Measurements from ENCODE around the gene ATG4C.
A peak's percentile ranks its signal among the peaks of the same experiment; 100 is the strongest.
"Not testable (repeated sequence)": the region's sequence is repeated elsewhere in the genome, so short reads cannot be mapped to it uniquely, and the experiment has no call there.

Gene ATG4C

DNA sequence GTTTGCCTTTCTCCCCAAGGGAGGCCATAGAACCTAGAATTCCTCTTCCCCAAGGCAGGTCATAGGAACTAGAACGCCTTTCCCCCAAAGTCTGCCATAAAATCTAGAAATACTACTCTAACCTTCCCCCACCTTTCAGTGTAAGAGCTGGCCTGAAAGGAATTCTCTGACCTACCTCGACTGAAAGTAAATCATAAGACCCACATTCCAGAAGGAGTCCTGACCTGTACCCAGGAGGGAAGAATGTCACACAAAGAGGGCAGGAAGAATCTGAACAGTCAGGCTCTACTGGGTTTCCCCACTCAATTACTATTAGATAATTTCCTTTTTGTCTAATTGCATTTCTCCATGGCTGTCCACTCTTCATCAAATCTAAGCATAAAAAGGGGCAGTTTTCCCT is 5.7 kb upstream of the ATG4C start:
- no peak for DNase-seq

GRCh38 chr1:62781841-62782543 is 1.9 kb upstream of the ATG4C start:
- DNase-seq = peak; percentile 50 to 62

GRCh38 chr1:62782544-62783212 is 1.3 kb upstream of the ATG4C start:
- DNase-seq = not testable (repeated sequence)

GRCh38 chr1:62784509-62785365 is 805 bp downstream of the ATG4C start:
- peak in 1 of 2 donors; percentile 43 for DNase-seq

- no peak for DNase-seq
Measured at GRCh38 chr1:62790716-62791115, 6.8 kb downstream of the ATG4C start.

DNA sequence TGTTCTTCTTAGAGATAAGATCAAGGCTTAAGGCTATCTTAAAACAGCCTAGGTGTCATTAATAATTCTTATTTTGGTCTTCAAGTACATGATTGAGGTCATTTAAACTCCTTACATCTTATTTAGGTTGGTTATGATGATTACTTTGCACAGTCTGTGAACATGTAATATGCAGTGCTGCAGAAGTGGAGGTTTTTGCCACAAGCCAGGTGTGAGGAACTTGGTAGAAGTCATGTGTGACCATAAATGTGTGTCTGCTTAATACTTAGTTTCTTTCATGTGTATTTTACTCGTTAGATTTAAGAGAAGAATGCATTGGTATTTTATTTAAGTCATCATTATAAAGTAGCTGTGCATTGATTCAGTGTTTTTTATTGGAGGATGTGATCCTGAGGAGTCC is 10.1 kb downstream of the ATG4C start:
- DNase-seq = no peak

DNA sequence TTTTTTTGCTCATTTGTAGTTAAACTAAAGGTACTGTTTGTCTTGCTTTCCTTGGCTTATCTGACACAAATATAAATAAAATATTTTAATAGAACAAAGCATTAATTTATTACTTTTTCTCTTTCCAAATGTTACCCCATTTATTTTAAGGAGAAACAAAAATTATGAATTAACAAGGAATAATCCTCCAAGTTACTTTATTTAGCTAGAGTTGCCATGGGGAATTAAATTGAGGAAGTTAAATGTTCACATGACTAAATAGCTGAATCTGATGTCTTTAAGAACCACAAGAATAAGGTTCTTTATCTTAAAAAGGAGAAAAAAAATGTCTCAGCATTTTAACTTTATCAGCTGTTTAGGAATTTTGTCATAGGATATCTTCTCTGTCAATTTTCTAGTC is 12.3 kb downstream of the ATG4C start:
- DNase-seq = peak; percentile 51 to 59

DNA sequence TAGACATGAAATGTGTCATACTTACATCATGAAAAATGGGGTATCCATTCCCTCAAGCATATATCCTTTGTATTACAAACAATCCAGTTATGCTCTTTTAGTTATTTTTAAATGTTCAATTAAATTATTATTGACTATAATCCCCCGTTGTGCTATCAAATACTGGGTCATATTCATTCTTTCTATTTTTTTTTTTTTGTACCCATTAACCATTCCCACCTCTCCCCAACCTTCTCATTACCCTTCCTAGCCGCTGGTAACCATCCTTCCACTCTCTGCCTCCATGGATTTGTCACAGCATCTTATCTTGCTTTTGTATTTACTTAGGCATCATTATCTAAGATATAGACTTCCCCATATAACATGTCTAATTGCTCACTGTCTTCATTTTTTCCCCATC is 15.8 kb downstream of the ATG4C start:
- no peak for DNase-seq

- peak; percentile 56 to 57 for DNase-seq
Measured at GRCh38 chr1:62800281-62800680, 16.3 kb downstream of the ATG4C start.

GRCh38 chr1:62800825-62801306 is 16.9 kb downstream of the ATG4C start:
- DNase-seq = peak; percentile 72 to 74

GRCh38 chr1:62809788-62810187 is 25.9 kb downstream of the ATG4C start:
- no peak for DNase-seq

DNA sequence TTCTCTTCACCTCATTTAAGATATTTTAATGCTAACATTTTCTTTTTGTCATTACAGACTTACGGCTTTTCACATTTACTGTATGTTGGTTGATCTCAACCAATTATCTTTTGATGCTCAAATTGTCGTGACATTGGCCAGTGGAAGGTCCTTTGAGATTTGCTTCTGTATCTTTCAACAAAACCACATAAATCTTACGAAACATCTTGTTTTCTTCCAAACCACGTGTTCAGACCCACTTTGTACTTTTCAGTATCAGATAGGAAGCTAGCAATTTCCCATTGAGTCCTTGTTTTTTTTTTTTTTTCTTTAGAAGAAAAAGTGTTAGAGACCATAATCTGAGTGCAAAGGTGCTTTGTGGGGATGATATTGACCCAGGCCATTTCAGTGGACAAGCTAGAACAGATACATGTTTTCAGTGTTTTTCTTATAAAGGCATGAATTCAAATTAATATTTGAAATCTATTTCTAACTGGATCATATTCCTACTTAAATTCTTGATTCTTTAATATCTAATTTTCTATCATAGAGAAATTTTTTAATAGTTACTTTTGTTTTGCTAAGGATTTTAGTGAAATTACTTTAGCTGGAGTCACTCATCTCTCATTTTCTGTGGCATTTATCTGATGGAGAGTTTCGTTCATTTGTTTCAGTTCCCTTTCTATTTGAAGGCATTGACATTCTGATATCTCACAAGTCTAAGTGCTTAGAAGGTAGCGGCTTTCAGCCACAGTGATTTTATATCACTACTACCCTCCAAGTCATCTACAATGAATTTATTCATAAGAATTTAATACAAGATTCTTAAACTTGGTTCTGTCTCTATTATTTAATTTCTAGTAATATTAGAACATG is 26.7 kb downstream of the ATG4C start:
- DNase-seq = peak in 1 of 2 donors; percentile 13

DNA sequence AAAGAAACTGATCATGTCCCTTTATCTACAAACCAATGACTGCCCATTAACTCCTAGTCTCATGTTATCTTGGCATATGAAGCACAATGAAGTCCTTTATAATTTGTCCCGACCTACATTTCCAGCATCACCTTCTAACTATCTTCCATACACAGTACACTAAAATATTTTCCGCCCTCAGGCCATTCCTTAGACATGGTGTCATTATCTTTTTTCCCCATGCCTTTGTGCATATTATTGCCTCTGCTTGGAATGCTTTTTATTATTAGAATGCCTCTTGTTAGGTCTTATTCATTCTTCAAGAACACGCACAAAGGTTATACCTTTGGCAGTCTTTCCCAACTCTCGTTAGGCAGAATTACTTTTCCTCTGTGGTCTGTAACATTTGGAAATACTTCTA is 39.6 kb downstream of the ATG4C start:
- DNase-seq = no peak

GRCh38 chr1:62826901-62827300 is 43.0 kb downstream of the ATG4C start:
- DNase-seq = no peak

DNA sequence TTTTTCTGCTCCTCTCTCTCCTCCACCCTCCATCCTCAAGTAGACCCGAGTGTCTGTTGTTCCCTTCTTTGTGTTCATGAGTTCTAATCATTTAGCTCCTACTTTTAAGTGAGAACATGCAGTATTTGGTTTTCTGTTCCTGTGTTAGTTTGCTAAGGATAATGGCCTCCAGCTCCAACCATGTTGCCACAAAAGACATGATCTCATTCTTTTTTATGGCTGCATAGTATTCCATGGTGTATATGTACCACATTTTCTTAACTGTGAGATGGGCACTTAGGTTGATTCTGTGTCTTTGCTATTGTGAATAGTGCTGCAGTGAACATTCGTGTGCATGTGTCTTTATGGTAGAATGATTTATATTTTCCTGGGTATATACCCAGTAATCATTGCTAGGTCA is 43.9 kb downstream of the ATG4C start:
- not testable (repeated sequence) for DNase-seq

DNA sequence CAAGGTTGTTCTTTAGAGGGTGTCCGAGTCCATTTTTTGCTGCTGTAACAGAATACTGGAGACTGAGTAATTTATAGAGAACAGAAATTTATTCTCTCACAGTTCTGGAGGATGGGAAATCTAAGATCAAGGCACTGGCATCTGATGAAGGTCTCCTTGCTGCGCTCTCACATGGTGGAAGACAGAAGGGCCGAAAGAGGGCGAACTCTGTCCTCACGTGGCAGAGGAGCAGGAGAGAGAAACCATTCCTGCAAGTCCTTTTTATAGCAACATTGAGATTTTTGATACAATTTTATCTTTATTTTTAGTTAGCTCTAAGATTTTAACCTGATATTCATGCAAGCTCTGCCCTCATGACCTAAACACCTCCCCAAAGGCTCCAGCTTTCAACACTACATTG is 48.3 kb downstream of the ATG4C start:
- DNase-seq = no peak

DNA sequence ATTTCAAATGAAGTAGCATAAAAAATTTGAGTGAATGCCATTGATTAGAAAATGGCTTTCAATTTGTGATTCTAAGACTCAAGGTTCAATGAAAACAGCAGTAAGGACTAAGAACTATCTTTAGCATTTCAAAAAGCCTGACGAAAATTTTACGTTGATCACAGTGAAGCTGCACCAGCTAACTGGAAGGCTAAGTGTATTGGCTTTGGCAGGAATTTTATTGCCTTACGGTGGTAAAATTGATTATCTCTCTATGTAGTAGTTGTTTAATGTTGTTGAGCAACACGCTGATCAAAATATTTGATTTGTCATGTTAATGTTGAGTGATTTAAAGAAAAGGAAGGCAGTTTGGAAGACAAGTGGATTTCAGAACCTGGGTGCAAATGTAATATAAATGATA is 49.6 kb downstream of the ATG4C start:
- DNase-seq = no peak

DNA sequence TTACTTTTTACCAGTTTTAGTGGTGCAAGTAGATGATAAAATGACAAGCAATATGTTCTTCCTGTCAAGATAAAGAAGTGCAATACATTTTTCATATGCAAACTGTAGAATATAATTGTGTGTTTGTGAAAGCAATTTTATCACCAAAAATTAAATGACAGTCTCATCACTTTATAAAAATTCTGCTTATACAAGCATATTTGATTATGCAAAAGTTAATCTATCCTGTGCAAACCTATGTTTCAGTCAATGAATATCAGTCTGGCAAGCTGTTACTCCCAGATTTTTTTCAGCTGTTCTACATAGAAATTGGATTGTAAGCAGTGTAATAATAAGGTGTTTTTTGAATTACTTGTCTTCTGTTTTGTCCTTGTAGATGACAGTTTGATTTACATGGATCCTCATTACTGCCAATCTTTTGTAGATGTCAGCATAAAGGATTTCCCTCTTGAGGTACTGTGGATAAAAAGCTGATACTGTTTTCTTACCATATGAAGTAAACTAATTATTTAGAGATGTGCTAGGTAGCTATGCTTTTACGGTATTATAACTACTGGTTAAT is 50.5 kb downstream of the ATG4C start:
- DNase-seq = no peak

GRCh38 chr1:62836856-62837540 is 53.1 kb downstream of the ATG4C start:
- DNase-seq = no peak

- no peak for DNase-seq
Measured at GRCh38 chr1:62840555-62840954, 56.6 kb downstream of the ATG4C start.

DNA sequence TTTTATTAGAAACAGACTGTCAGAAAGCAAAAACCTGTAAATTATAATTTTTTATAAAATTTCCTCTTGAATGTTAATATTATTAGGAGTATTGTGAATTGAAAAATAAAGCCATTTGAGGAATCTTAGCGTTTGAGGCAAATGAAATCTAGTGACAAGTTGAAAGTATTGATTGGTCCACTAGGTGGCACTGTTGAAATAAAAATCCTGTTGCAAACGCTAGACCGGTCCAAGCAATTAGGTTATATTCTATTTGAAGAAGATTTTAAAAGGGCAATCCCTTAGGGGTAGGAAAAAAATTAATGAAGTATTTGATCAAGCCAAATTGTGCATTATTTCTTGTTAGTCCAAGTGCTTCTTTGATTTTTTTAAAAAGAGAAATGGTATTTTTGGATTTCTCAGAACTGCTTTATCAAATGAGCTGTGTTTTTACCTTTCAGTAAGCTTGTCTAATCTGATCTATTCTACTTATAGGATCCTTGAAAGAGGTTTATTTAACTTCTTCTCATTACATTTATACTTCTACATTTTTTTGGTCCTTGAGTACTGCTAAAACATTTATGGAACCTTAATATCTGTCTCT is 57.7 kb downstream of the ATG4C start:
- peak; percentile 35 to 85 for DNase-seq

Measured in inflammatory macrophage treated with lipopolysaccharide for 1 hour (primary cell).